Measurements from ENCODE around the gene TCF15.
"Not testable (repeated sequence)": the region's sequence is repeated elsewhere in the genome, so short reads cannot be mapped to it uniquely, and the experiment has no call there.

TCF15 gene

GRCh38 chr20:609371-609964 is 641 bp downstream of the TCF15 start:
- DNase-seq, result no peak

GRCh38 chr20:608970-609369 is 1.1 kb downstream of the TCF15 start:
- DNase-seq, result no peak

- no peak for DNase-seq
Measured at GRCh38 chr20:607476-607875, 2.6 kb downstream of the TCF15 start.

DNA sequence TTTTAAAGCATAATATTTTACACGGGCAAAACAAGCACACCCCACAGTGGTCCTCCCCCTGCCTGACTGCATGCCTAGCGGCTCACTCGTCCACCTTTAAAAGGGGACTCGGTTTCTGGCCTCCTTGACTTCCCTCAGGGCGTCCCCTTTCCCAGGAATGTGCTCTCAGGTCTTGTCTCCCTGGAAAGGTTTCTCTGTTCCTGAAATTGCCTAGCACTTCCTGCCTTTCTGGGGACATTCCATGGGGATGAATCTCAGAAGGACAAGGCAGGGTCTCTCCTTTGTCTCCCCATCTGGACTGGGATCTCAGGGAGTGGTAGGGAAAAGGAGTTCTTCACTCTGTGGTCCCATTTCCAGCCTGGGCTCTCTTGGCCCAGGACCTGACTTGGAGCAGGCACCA is 4.9 kb downstream of the TCF15 start:
- no peak for DNase-seq

DNA sequence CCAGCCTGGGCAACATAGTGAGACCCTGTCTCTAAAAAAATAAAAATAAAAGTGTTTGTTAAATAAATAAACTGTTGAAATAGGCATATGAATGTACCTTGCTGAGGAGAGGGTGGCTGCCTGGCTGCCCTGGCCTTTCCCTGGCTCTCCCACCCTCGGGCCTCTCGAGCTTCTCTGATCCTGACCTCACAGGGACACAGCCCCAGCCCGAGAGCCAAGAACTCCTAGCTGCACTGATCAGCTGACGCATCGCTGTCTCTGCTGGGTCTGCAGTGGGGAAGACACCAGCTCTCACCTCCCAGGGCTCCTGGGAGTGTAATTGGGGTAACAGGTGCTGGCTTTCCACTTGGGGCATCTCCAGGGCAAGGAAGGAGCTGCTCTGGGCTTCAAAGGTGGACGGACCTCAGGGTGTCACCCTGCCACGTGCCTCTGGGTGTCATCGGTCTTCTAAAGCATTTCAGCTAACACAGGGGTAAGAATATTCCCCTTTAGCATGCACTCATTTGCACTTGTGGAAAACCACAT is 6.9 kb downstream of the TCF15 start:
- no peak for DNase-seq

DNA sequence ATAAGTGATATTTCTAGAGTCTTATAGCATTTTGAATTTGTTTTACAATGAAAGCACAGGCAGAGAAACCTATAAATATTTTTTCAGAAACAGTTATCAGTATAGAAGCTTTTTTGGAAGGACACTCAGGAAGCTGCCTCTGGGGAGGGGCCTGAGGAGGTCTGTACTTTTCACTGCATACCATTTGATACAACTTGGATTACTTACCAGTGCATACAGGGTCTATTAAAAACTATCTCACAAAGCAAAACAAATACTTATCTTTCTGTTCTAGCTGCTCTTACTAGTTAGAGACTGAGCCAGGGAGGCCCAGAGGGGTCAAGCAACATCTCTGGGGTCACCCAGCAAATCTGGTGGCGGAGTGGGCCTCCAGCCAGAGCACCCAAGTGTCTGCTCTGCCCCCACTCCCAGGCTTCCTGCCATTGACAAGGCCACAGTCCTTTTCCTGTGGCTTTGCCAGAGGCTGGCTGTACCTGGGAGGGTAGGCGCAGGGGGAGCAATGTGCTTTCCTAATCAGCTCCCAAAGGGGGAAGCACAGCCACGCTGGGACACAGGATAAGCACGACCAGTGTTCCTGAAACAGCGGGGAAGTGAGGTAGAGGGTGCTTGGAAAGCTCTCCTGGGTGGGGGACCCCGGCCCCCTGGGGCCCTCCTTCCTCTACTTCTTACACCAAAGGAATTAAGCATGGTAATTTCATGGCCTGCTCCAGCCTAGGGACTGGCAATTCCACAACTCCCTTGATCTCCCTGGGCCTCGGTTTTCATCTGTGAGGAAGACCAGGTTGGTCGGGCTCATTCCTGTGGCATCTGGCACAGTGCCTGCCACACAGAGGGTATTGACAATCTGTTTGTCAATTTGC is 7.8 kb downstream of the TCF15 start:
- no peak for DNase-seq

GRCh38 chr20:600736-601135 is 9.4 kb downstream of the TCF15 start:
- DNase-seq, result no peak

- DNase-seq, result no peak
Measured at GRCh38 chr20:600141-600540, 10.0 kb downstream of the TCF15 start.

DNA sequence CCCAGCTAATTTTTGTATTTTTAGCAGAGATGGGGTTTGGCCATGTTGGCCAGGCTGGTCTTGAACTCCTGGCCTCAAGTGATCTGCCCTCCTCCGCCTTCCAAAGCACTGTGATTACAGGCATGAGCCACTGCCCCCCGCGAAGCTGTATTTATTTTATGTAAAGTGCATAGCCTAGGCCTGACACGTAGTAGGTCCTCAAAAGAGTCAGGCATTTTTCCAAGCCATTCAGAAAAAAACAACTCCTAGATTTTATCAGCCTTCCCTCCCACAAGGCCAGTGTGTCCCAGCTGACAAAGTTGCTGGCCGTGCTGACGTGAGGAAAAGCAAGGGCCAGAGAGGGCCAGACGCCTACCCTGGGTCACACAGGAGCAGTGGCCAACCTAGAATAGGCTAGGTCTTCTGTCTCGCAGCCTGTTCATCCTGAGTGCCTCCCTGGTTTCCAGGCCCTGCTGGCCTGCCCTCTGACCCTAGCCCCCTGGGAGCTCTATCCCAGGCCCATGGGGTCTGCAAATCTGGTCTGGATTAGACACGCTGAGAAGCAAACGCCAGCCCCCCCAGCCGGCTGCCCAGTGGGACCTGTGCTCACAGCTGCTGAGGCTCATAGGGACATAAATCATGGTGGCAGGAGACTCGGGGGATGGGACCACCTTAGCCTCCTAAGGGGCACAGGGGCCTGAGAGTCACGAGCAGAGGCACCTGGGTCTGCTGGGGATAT is 11.8 kb downstream of the TCF15 start:
- DNase-seq, result no peak

GRCh38 chr20:597560-597959 is 12.5 kb downstream of the TCF15 start:
- no peak for DNase-seq

DNA sequence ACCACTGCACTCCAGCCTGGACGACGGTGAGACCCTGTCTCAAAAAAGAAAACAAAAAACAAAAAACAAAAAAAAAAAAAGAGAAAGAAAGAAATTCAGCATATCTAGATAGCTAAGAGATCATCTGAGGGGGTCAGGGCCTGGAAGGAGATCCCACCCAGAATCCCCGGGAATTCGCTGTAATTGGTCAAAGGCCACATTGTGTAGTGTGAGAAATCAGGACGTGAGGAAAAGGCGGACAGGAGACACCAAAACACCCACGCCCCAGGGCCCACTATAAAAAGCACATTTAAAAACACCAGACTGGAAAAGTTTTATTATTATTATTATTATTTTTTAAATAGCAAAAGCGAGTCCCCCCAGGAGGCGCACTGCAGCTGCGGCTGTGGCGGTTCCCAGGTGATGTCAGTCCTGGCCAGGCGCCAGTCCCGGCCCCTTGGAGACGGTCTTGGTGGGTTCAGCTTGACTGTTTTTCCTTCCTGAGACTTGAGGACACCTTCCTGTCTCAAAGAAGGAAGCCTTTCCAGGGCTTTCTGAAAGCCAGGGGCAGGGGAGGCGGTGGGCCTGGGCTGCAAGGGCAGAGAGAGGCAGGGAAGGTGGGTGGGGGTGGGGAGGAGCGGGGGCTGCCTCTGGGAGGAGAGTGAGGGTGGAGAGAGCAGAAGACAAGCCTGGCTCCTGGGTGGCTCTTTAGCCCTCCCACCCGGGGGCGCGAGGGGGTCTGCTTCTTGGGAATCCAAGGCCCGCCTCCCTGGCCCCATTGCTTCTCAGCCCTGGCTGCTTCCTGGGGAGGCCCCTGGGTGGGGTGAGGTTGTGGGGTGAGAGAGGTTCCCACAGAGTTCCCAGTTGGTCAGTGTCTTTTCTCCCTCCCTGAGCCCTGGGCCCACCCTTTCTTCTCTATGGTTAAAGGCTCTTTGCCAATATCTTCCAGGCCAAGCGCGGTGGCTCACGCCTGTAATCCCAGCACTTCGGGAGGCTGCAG is 14.5 kb downstream of the TCF15 start:
- DNase-seq, result no peak

GRCh38 chr20:592506-592905 is 17.6 kb downstream of the TCF15 start:
- DNase-seq, result no peak

- DNase-seq, result no peak
Measured at GRCh38 chr20:591941-592340, 18.2 kb downstream of the TCF15 start.

DNA sequence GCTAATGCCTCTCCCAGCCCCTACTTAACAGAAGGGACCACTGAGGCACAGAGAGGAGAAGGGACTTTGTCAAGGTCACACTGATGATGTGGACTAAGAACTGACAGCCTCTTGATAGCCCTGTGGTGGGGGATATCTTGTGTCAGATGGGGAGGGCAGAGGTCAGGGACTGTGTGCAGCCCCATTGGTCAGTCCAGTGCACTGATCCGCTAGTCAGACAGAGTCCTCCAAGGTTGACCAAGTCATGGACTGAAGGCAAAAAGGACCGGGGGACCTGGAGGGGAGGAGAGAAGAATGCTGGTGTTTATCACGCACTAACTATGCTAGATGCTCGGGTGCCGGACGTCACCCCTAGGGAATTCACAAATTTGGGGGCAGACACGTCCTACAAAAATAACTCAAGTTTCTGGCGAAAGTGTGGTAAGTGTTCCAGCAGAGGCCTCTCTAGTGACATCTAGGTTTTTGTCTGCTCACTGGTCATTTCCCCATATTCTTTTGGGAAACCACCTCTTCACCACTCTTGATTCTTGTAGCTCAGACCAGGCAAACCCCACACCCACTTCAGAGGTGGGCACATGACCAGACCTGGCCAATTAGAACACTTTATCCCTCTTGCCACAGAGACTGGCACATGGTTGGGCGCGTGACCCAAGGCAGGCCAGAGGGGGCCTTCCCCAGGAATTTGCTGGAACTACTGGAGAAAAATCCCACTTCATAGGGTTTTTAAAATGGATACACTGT is 21.0 kb downstream of the TCF15 start:
- no peak for DNase-seq

GRCh38 chr20:588476-588875 is 21.6 kb downstream of the TCF15 start:
- no peak for DNase-seq

GRCh38 chr20:584971-585301 is 25.2 kb downstream of the TCF15 start:
- no peak for DNase-seq

DNA sequence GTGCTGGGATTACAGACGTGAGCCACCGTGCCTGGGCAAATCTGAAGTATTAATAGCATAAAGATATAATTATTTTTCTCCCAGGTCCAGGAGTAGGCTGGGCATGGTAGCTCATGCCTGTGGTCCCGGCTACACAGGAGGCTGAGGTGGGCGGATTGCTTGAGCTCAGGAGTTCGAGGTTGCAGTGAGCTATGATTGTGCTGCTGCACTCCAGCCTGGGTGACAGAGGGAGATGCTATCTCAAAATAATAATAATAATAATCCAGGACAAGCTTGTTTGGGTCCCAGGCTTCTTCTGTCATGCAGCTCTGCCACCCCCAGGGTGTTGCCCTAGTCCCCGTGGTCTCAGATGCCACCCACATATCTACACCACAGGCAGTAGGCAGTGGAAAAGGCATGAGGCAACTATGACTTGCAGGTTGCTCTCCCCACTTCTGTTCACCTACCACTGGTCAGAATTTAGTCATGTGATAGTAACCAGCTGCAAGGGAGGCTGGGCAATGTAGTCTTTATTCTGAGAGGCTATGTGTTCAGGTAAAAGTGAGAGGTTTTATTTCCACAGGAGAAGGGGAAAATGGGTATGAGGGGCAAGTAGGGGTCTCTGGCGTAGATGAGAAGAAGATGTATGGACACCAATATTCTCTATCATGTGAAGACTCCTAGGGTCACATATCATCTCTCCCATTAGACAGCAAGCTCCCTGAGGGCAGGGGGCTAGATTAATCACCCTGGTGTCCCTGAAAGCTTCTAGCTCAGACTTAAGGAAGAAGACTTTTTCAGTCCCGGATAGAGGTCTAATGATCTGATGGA is 25.7 kb downstream of the TCF15 start:
- no peak for DNase-seq

DNA sequence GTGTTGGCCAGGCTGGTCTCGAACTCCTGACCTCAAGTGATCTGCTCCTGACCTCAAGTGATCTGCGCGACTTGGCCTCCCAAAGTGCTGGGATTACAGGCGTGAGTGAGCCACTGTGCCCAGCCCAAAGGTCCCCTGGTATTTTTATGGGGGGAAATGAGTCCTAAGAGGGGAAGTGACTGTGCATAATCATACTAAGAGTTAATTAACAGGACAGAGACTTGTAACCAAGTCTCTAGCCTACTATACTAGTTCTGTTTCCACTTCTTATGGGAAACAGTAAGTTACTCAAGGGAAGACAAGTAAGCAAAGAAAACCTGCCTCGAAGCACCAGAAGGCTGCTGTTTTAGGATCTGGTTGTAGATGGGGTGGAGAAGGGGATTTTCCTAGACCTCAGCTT is 27.9 kb downstream of the TCF15 start:
- DNase-seq, result no peak

GRCh38 chr20:578940-579690 is 31.0 kb downstream of the TCF15 start:
- DNase-seq, result not testable (repeated sequence)

DNA sequence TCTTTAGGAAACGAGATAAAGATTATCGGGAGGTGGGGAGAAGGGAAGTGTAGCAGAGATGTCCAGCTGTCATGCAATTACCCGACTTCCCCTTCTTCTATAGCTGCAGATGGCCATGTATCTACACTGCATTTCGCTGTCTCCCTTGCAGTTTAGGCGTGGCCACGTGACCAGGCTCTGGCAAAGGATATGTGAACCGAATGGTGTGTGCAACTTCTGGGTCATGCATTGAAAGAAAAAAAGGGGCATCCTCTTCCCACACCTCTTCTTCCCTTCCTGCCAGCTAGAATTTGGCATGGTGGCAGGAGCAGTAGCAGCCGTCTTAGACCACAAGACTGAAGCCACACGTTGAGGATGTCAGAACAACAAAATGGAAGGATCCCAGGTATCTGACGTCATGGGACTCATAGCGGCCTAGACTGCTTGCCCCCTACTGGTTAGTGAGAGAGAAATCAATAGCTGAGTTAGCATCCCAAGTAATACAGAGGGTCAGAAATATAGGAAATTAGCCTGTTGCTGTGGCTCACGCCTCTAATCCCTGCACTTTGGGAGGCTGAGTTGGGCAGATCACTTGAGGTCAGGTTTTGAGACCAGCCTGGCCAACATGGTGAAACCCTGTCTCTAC is 32.8 kb downstream of the TCF15 start:
- no peak for DNase-seq
